ENCODE measurements around the gene DNAI2.

GRCh38 chr17:74350486-74350885, 76.5 kb downstream of the DNAI2 start:
- TF ChIP-seq, protein P1, sequence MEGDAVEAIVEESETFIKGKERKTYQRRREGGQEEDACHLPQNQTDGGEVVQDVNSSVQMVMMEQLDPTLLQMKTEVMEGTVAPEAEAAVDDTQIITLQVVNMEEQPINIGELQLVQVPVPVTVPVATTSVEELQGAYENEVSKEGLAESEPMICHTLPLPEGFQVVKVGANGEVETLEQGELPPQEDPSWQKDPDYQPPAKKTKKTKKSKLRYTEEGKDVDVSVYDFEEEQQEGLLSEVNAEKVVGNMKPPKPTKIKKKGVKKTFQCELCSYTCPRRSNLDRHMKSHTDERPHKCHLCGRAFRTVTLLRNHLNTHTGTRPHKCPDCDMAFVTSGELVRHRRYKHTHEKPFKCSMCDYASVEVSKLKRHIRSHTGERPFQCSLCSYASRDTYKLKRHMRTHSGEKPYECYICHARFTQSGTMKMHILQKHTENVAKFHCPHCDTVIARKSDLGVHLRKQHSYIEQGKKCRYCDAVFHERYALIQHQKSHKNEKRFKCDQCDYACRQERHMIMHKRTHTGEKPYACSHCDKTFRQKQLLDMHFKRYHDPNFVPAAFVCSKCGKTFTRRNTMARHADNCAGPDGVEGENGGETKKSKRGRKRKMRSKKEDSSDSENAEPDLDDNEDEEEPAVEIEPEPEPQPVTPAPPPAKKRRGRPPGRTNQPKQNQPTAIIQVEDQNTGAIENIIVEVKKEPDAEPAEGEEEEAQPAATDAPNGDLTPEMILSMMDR (IDR thresholded peaks at IDR 0.05) = no peak
- TF ChIP-seq POLR2A (IDR thresholded peaks at IDR 0.05) = no peak
